ENCODE data around the gene ITFG1.
A peak's percentile ranks its signal among the peaks of the same experiment; 100 is the strongest.
"Not testable (repeated sequence)": the region's sequence is repeated elsewhere in the genome, so short reads cannot be mapped to it uniquely, and the experiment has no call there.

ITFG1 gene

DNA sequence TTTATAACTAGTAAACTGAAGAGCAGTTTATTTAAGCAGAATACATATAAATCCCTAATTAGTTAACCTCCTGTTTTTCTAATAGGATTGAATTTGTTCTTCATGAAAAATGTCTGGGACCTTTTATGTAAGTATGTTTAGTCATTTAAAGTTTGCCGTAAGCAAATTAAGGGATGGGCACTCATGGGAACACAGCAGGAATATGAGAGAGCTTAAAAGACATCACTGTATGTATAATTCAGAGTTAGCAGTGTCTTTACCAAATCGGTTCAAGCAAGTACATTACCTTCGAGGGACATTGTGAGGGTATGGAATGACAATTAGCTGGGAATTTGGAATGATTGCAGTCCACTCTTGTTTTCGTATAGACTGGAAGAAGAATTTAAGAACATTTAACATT is 299.4 kb downstream of the ITFG1 start:
- FAIRE-seq = no peak
- no peak for DNase-seq (ENCODE audit: low spot score)

GRCh38 chr16:47160422-47160821 is 300.4 kb downstream of the ITFG1 start:
- no peak for FAIRE-seq
- DNase-seq (ENCODE audit: low spot score) = no peak

DNA sequence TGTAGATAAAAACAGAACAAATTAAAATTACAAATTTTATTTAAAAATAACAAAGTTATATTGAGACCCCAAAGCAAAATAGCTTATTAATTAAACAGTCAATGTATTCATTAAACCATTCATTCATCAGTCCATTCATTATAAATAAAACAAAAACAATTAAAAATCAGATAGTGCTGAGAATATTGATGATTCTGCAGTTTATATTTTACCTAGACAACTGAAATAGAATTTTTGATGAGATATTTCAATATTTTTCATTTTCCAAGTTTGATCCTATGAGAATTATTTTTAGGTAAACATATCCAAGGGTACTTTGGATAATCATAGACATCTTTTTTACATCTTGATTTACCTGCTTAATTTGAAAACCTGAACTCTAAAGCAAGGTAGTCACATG is 301.9 kb downstream of the ITFG1 start:
- DNase-seq (ENCODE audit: low spot score) = no peak
- FAIRE-seq = no peak

DNA sequence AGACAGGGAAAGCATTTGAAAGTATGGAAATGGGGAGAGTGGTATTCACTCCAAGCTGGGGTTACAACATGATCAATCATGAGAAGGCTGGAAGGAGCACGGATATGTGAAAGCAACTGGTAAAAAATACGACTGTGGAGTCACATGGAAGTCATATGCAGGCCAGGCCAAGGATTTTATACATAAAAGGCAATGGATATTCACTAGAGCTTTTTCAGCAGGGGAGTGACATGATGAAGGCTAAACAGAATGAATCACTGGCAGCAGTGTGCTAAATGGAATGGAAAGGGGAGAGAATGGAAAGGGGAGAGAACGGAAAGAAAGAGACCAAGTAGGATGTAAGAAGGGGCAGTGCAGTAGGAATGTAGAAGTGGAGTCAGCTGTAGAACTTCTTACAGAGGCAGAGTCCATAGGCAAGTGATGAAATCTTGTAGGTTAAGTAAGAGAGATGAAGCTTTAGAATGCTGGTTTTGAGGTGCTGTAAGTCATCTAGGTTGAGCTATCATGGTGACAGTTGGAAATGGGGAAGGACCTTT is 304.1 kb downstream of the ITFG1 start:
- DNase-seq (ENCODE audit: low spot score) = no peak
- FAIRE-seq = no peak

GRCh38 chr16:47152501-47152900 is 308.4 kb downstream of the ITFG1 start:
- DNase-seq (ENCODE audit: low spot score); FAIRE-seq: not testable (repeated sequence)

DNA sequence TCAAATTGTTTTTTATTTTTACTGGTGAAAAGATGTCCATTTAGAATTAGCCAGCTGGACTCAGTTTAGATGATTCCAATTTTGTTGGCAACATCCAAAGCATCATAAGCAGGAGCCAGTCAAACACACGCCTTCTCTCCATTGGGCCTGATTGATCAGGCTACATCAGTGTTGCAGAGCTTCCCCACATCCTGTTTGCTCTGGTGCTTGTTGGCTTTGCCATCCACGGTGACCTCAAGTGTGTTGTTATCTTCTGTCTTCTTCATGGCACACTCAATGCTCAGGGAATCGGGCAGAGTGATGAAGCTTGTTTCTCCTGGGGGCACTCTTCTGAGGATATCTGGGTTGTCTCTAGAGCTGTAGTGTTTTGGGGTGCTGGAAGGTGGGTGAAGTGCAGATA is 310.8 kb downstream of the ITFG1 start:
- FAIRE-seq (no peak), DNase-seq (ENCODE audit: low spot score) (no peak)

DNA sequence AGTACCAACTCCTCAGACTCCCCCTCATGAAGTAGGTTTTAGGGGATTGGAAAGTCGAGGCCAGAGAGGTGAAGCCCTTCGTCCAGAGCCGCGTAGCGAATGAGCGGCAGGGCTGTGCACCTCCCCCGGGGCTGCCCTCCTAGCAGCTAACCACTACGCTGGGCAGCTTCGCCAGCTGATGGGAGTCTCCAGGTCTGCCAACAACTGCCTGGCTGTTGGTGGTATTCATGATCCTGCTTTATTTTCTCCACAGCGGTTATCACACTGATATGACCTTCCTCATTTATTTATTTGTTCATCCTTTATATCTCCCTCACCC is 316.3 kb downstream of the ITFG1 start:
- FAIRE-seq = no peak
- no peak for DNase-seq (ENCODE audit: low spot score)

- FAIRE-seq = no peak
- DNase-seq (ENCODE audit: low spot score) = no peak
Measured at GRCh38 chr16:47143677-47144558, 316.9 kb downstream of the ITFG1 start, which contains the start of gene NETO2. NETO2 (minus strand) TSS chr16:47143945; CDS start chr16:47143612, 333 bp downstream.

DNA sequence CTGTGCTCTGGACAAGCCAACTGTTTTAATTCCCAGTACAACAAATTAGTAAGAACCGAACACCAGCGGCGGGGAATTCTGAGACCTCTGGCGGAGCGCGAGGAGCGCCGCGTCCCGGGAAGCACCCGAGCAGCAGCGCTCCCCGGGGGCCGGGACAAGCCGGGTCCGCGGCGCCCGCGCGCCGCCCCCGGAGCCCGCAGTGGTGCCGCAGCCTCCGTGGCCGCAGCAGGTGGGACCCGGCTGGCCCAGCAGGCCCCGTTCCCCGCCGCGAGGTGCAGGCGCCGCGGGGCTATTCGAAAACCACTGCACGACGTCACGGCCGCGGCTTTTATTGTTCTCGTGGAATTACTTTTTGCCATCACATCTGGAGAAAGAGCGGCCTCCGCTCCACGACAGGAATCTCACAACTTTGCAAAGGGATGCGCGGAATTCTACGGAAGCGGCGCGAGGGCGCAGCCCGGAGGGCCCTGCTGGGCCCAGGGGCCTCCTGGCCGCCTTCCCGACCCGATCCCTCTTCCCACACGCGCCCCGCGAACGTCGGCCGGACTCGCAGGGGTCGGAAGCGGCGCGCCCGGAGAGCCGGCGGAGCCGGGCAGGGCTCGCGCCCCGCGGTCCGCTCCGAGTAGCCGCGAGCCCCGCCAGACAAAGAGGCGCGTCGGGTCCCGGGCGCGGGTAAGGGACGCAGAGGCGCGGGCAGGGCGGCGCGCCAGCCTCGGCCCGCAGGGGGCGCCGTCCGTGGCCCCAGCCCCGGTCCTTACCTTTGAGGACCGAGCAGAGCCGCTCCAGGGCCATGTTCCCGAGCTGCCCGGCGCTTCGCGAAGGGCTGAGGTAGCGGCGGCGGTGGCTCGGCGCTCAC is 317.8 kb downstream of the ITFG1 start:
- DNase-seq (ENCODE audit: low spot score) (no peak), FAIRE-seq (no peak)

- DNase-seq (ENCODE audit: low spot score) (no peak), FAIRE-seq (no peak)
Measured at GRCh38 chr16:47142486-47142820, 318.4 kb downstream of the ITFG1 start.

- FAIRE-seq = no peak
- DNase-seq (ENCODE audit: low spot score) = peak; percentile 57
Measured at GRCh38 chr16:47141773-47142485, 318.9 kb downstream of the ITFG1 start.

DNA sequence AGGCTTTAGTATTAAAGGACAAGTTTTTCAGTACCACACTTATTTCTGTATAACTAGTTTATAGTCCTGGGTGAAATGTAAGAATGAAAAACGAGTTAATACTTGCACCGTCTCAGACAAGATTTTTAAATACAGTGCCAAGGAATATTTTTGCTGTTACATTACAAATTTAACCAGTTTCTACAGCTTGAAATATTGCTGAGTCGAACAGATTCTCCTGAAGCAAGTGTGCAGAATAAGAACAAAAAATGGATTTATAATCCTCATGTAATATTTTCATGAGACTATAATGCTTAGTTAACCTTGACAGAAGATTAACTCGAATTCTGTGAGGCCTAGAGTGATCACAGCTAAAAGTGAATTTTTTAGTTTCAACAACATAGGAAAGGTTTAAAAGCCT is 320.2 kb downstream of the ITFG1 start:
- DNase-seq (ENCODE audit: low spot score) = no peak
- FAIRE-seq = no peak

GRCh38 chr16:47139561-47140185 is 321.2 kb downstream of the ITFG1 start:
- DNase-seq (ENCODE audit: low spot score) (no peak), FAIRE-seq (no peak)

GRCh38 chr16:47137925-47138324 is 322.9 kb downstream of the ITFG1 start:
- not testable (repeated sequence) for DNase-seq (ENCODE audit: low spot score); FAIRE-seq

DNA sequence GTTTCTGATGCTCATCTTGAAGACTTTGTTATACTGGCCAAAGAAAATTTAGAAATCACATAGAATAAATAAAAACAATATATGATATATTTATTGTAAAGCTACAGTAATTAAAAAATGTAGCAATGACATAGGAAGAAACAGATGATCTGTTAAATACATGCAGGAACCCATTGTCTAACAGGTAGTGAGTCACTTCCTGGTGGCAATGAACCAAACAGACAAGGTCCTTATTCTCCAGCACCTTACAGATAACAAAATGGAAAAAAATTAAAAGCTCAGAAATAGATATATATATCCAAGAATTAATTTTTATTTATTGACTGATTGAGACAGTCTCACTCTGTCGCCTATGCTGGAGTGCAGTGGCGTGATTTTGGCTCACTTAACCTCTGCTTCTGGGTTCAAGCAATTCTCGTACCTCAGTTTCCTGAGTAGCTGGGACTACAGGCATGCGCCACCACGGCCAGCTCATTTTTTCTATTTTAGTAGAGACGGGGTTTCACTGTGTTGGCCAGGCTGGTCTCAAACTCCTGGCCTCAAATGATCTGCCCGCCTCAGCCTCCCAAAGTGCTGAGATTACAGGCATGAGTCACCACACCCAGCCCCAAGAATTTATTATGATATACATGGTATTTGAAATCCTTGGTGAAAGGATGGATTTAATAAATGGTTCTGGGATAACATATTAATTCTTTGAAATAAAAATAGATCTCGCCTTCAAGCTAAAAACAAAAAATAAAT is 324.6 kb downstream of the ITFG1 start:
- no peak for FAIRE-seq

GRCh38 chr16:47134550-47134949 is 326.3 kb downstream of the ITFG1 start:
- FAIRE-seq (no peak), DNase-seq (ENCODE audit: low spot score) (no peak)

More for the DNA sequence above, 324.6 kb downstream of the ITFG1 start:
- DNase-seq (ENCODE audit: low spot score) = peak; percentile 26

GRCh38 chr16:47132308-47132707 is 328.6 kb downstream of the ITFG1 start:
- FAIRE-seq = no peak
- DNase-seq (ENCODE audit: low spot score) = no peak

DNA sequence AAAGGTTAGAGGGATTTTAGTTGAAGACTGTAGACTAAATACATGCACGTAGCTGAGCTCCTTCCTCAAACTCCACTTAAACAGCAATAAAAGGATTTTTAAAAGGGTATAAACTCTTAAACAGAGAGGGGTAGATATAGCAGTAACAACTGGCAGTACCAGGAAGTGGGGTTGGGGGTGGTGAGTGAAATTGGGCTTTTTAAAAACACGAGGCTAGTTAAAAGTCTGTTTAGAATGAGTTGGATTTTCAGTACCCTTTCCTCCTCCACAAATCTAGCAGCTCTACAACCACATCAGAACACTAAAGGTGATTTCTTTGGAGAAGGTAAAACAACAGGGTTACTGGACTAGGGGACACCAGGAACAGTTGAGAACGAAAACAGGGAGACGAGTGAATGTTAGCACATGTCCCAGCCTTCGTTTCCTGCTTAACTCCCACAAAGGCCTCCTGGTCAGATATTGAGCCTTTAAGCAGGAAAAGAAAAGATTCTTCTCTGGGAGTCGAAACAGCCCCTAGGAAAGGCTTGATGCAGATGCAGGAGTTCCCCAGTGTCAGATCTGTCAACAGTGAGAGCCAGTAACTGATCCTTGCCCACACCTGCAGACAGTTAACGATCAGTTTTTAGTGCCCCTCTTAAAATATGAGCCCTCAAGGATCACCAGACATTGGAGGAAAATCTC is 331.0 kb downstream of the ITFG1 start:
- DNase-seq (ENCODE audit: low spot score) (no peak), FAIRE-seq (no peak)

DNA sequence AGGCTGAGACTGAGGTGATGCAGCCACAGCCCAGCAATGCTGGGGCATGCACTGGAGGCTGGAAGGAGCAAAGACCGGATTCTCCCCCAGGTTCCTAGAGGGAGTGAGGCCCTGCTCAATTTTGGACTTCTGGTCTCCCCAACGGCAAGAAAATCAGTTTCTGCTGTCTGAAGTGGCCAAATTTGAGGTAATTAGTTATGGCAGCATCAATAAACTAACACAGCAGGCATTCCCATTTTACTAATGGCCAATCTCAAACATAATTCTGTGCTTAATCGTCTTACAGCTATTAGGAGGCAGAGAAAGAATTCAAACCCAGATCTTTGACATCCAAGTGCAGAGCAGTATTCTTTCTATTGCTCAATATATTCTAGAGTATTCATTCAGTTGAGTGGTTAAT is 333.3 kb downstream of the ITFG1 start:
- no peak for FAIRE-seq

DNA sequence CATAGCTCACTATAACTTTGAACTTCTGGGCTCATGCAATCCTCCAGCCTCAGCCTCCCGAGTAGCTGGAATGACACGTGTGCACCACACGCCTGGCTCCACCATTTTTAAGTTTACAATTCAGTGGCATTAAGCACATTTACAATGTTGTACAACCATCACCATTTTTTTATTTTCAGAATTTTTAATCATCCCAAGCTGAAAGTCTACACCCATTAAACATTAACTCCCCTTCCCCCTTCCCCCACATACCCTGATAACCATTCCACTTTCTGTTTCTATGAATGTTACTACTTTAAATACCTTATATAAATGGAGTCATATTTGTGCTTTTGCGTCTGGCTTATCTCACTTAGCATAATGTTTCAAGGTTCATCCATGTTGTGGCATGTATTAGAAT is 335.1 kb downstream of the ITFG1 start:
- DNase-seq (ENCODE audit: low spot score) (no peak), FAIRE-seq (no peak)

More for the DNA sequence above, 333.3 kb downstream of the ITFG1 start:
- no peak for DNase-seq (ENCODE audit: low spot score)
